ENCODE results near the gene CTF1. TPM values are rescaled to one million over a fixed set of nuclear protein-coding genes. Genes with fewer than 3 reads are reported as not detected.

Gene CTF1
- total RNA-seq, 1 donor: 3.3 TPM

GRCh38 chr16:30922960-30923535 lies 26.6 kb downstream of the CTF1 start:
- H3K27ac ChIP-seq (ENCODE audit: low read depth, low read length): peak overlapping the region; percentile 77
- peak overlapping the region; percentile 82 for H3K4me2 ChIP-seq (ENCODE audit: insufficient read depth, low read length)
- H2AFZ ChIP-seq (ENCODE audit: low read length): peak overlapping the region; percentile 94
- H4K20me1 ChIP-seq (ENCODE audit: insufficient read depth, low read length): peaks cover 9% of the 10 kb centered on the region
- DNase-seq (ENCODE audit: insufficient read length, low spot score, missing footprints): peak; percentile 100
- peak overlapping the region; percentile 76 for H3K4me3 ChIP-seq (ENCODE audit: insufficient read depth, low read length)
- TF ChIP-seq, protein P1, sequence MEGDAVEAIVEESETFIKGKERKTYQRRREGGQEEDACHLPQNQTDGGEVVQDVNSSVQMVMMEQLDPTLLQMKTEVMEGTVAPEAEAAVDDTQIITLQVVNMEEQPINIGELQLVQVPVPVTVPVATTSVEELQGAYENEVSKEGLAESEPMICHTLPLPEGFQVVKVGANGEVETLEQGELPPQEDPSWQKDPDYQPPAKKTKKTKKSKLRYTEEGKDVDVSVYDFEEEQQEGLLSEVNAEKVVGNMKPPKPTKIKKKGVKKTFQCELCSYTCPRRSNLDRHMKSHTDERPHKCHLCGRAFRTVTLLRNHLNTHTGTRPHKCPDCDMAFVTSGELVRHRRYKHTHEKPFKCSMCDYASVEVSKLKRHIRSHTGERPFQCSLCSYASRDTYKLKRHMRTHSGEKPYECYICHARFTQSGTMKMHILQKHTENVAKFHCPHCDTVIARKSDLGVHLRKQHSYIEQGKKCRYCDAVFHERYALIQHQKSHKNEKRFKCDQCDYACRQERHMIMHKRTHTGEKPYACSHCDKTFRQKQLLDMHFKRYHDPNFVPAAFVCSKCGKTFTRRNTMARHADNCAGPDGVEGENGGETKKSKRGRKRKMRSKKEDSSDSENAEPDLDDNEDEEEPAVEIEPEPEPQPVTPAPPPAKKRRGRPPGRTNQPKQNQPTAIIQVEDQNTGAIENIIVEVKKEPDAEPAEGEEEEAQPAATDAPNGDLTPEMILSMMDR (IDR thresholded peaks at IDR 0.05; ENCODE audit: extremely low read depth, low read depth, low read length): no peak
- H3K27me3 ChIP-seq (ENCODE audit: insufficient read depth, low read length): no peaks in the 10 kb centered on the region
- H3K79me2 ChIP-seq (ENCODE audit: insufficient read depth, low read length): peaks cover 7% of the 10 kb centered on the region
- H3K9me3 ChIP-seq (ENCODE audit: low read depth, low read length): no peaks in the 10 kb centered on the region
- peaks cover 18% of the 10 kb centered on the region for H3K4me1 ChIP-seq (ENCODE audit: insufficient read depth, low read length)
- peaks cover 17% of the 10 kb centered on the region for H3K36me3 ChIP-seq (ENCODE audit: insufficient read depth, low read length)

- peaks cover 9% of the 10 kb centered on the region for H4K20me1 ChIP-seq (ENCODE audit: insufficient read depth, low read length)
- peak within 1 kb of the TSS; percentile 82 for H3K4me2 ChIP-seq (ENCODE audit: insufficient read depth, low read length)
- H3K27me3 ChIP-seq (ENCODE audit: insufficient read depth, low read length): no peaks in the 10 kb centered on the region
- peaks cover 7% of the 10 kb centered on the region for H3K79me2 ChIP-seq (ENCODE audit: insufficient read depth, low read length)
- peak; percentile 88 for DNase-seq (ENCODE audit: insufficient read length, low spot score, missing footprints)
- peak within 1 kb of the TSS; percentile 77 for H3K27ac ChIP-seq (ENCODE audit: low read depth, low read length)
- peaks cover 18% of the 10 kb centered on the region for H3K4me1 ChIP-seq (ENCODE audit: insufficient read depth, low read length)
- peak within 1 kb of the TSS; percentile 76 for H3K4me3 ChIP-seq (ENCODE audit: insufficient read depth, low read length)
- TF ChIP-seq, protein P1 (IDR thresholded peaks at IDR 0.05; ENCODE audit: extremely low read depth, low read depth, low read length): no peak
- H3K9me3 ChIP-seq (ENCODE audit: low read depth, low read length): no peaks in the 10 kb centered on the region
- peak within 1 kb of the TSS; percentile 97 for H2AFZ ChIP-seq (ENCODE audit: low read length)
- peaks cover 17% of the 10 kb centered on the region for H3K36me3 ChIP-seq (ENCODE audit: insufficient read depth, low read length)
Observed at GRCh38 chr16:30923554-30924075, 27.2 kb downstream of the CTF1 start, which contains the start of gene FBXL19. Gene FBXL19 (plus strand): TSS chr16:30923572. CDS start chr16:30925755, 2,183 bp downstream.

DNA sequence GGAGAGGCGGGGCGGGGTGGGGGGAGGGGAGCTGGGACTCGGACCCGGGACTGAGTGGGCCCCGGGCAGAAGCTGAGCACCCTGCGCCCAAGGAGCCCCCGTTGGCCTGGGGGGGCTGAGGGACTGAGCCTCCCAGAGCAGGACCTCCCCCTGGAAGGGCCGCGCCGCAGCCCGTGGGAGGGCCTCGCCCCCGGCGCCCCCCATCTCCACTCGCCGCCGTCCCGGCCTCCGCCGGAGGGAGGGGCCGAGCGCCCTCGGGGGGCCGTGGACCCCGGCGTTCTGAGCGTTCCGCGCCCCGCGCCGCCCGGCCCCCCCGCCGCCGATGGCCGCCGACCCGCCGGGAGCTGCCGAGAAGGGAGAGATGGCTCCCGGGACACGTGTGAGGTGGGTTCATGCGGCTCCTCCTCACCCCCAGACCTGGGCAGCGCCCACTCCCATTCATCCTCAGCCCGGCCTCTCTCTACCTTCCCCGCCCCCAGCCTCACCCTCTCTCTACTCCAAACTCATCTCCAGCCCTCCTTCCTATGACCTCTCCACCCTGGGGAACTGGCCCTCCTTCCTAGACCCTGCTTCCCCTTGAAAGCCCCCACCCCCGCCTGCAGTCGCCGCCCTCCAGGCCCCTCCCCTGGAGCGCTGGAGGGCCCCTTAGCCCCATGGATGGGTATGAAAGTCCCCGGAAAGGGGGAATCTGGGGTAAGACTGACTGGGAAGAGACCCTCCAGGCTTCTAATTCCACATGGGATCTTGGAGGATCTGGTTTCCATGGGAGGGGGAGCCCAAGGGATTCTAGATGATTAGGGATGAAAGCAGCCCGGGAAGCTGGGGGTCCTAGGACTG lies 27.9 kb downstream of the CTF1 start:
- Histone ChIP-seq H2AFZ (ENCODE audit: low read length) (no peak overlapping the region), H3K27ac (ENCODE audit: low read depth, low read length) (no peak overlapping the region)
- DNase-seq (ENCODE audit: insufficient read length, low spot score, missing footprints): peak; percentile 86

More for the DNA sequence above, 27.9 kb downstream of the CTF1 start:
- Histone ChIP-seq H3K9me3 (ENCODE audit: low read depth, low read length) (no peaks in the 10 kb centered on the region), H3K27me3 (ENCODE audit: insufficient read depth, low read length) (no peaks in the 10 kb centered on the region), H3K4me2 (ENCODE audit: insufficient read depth, low read length) (peak overlapping the region; percentile 82), H3K4me1 (ENCODE audit: insufficient read depth, low read length) (peaks cover 18% of the 10 kb centered on the region), H3K79me2 (ENCODE audit: insufficient read depth, low read length) (peaks cover 7% of the 10 kb centered on the region), H3K36me3 (ENCODE audit: insufficient read depth, low read length) (peaks cover 21% of the 10 kb centered on the region), H3K4me3 (ENCODE audit: insufficient read depth, low read length) (peak overlapping the region; percentile 76), H4K20me1 (ENCODE audit: insufficient read depth, low read length) (peaks cover 9% of the 10 kb centered on the region)
- TF ChIP-seq, protein P1 (IDR thresholded peaks at IDR 0.05; ENCODE audit: extremely low read depth, low read depth, low read length): no peak
